GM12874 (cell line): Measurements from ENCODE around the gene ITGB5.

Experiments
- CTCF ChIP-seq: IDR thresholded peaks from 2 replicates; pipeline ENCODE4 v1.5.1; 2011; ENCODE audit warnings: low read depth, mild to moderate bottlenecking, control low read depth, low read length, moderate library complexity; ENCODE audit not compliant: insufficient read depth

The ITGB5 gene

GRCh38 chr3:124839896-124840295 is 47.3 kb downstream of the ITGB5 start:
- TF ChIP-seq CTCF, result no peak

- no peak for TF ChIP-seq CTCF
These were observed 48.2 kb downstream of the ITGB5 start for GRCh38 chr3:124838963-124839362.

- no peak for TF ChIP-seq CTCF
These were observed 49.4 kb downstream of the ITGB5 start for GRCh38 chr3:124837730-124838186.

GRCh38 chr3:124837065-124837464 is 50.1 kb downstream of the ITGB5 start:
- no peak for TF ChIP-seq CTCF

GRCh38 chr3:124836448-124836847 is 50.7 kb downstream of the ITGB5 start:
- no peak for TF ChIP-seq CTCF

GRCh38 chr3:124834723-124835718 is 52.1 kb downstream of the ITGB5 start:
- TF ChIP-seq CTCF, result no peak

- no peak for TF ChIP-seq CTCF
These were observed 53.3 kb downstream of the ITGB5 start for GRCh38 chr3:124833710-124834332.
